Left ventricle myocardium superior (tissue), 1 donor: ENCODE results near the gene SLC43A2. TPM values are rescaled to one million over a fixed set of nuclear protein-coding genes. Genes with fewer than 3 reads are reported as not detected.
"Not testable (repeated sequence)": the region's sequence is repeated elsewhere in the genome, so short reads cannot be mapped to it uniquely, and the experiment has no call there.

Experiments used
- ATAC-seq: fragments of 200-7000 bp; cut with Tn5 transposase; one replicate; pipeline ENCODE4 v1.9.1; 2020; ENCODE audit warnings: mild to moderate bottlenecking, moderate library complexity
- DNase-seq: peaks from one replicate; pipeline ENCODE4 v3.0.0-alpha.2; 2020
- intact Hi-C: fragments of 100-400 bp; cut with micrococcal nuclease; formaldehyde crosslinking; loops from one replicate; pipeline ENCODE4 v1.11.0; 2022
- total RNA-seq: library from RNA; stranded (reverse); fragmentation: NEBNext Ultra II Directional; extraction: Animal tissue kit (Norgen Biotek cat#: 25700); gene quantifications from one replicate; pipeline ENCODE4 v1.2.1, GENCODE V29; 2021
- donor health status: DM: no; HTN: yes; CAD: no; lungs with severe emphysema.

SLC43A2 gene
- total RNA-seq, 1 donor from 2014 or later = 3.1 TPM

- ATAC-seq (no peak), DNase-seq (no peak)
- intact Hi-C loops = loop anchor here (5.0 kb wide), 1 partner anchor 52 kb away; the partner anchor contains the start of gene SLC43A2
Measured at GRCh38 chr17:1574697-1575471, 53.8 kb downstream of the SLC43A2 start.

- DNase-seq (peak; percentile 96), ATAC-seq (peak; percentile 61)
- intact Hi-C loops = no loop called here
Measured at GRCh38 chr17:1573932-1574696, 54.5 kb downstream of the SLC43A2 start.

- DNase-seq, ATAC-seq, intact Hi-C loops: not testable (repeated sequence)
Measured at GRCh38 chr17:1572646-1573045, 56.0 kb downstream of the SLC43A2 start.

- DNase-seq (no peak), ATAC-seq (no peak)
- intact Hi-C loops = no loop called here
Measured at GRCh38 chr17:1571341-1571704, 57.3 kb downstream of the SLC43A2 start.

GRCh38 chr17:1568950-1569810 lies 59.5 kb downstream of the SLC43A2 start:
- intact Hi-C loops = no loop called here
- DNase-seq = no peak
- no peak for ATAC-seq

GRCh38 chr17:1566505-1567199 lies 62.0 kb downstream of the SLC43A2 start:
- DNase-seq = no peak
- ATAC-seq = no peak
- intact Hi-C loops = no loop called here

- ATAC-seq = no peak
- no peak for DNase-seq
Measured at GRCh38 chr17:1565877-1566276, 62.8 kb downstream of the SLC43A2 start.

GRCh38 chr17:1563786-1564613 lies 64.6 kb downstream of the SLC43A2 start:
- DNase-seq (no peak), ATAC-seq (no peak)
- intact Hi-C loops = no loop called here

More at GRCh38 chr17:1565877-1566276, 62.8 kb downstream of the SLC43A2 start:
- intact Hi-C loops = no loop called here

- intact Hi-C loops, ATAC-seq, DNase-seq: not testable (repeated sequence)
Measured at GRCh38 chr17:1563471-1563785, 65.2 kb downstream of the SLC43A2 start.

GRCh38 chr17:1562176-1562643 lies 66.4 kb downstream of the SLC43A2 start:
- no peak for DNase-seq
- intact Hi-C loops = no loop called here

GRCh38 chr17:1561420-1562175 lies 67.0 kb downstream of the SLC43A2 start:
- intact Hi-C loops = no loop called here
- DNase-seq = peak; percentile 59
- peak; percentile 43 for ATAC-seq

More at GRCh38 chr17:1562176-1562643, 66.4 kb downstream of the SLC43A2 start:
- peak; percentile 40 for ATAC-seq

GRCh38 chr17:1560858-1561355 lies 67.7 kb downstream of the SLC43A2 start:
- ATAC-seq (no peak), DNase-seq (no peak)
- intact Hi-C loops = no loop called here

- ATAC-seq = no peak
- no peak for DNase-seq
- intact Hi-C loops = no loop called here
Measured at GRCh38 chr17:1560101-1560857, 68.4 kb downstream of the SLC43A2 start.

- peak; percentile 10 for DNase-seq
- ATAC-seq = no peak
- intact Hi-C loops = no loop called here
Measured at GRCh38 chr17:1559047-1560043, 69.3 kb downstream of the SLC43A2 start.

- DNase-seq = no peak
- ATAC-seq = no peak
- intact Hi-C loops = no loop called here
Measured at GRCh38 chr17:1558401-1558800, 70.2 kb downstream of the SLC43A2 start.
